GM23248 (cell line): ENCODE results near the gene SC5D.

Source experiments
- EZH2 ChIP-seq: fragments of 200-600 bp; sonication (generic); IDR thresholded peaks from 2 replicates; pipeline ENCODE4 v1.6.1; 2018; ENCODE audit warnings: antibody characterized with exemption, mild to moderate bottlenecking; ENCODE audit not compliant: insufficient read depth, poor library complexity, severe bottlenecking
- EZH2phosphoT487 ChIP-seq: fragments of 200-600 bp; sonication (generic); IDR thresholded peaks from 2 replicates; pipeline ENCODE4 v1.6.1; 2018; ENCODE audit warnings: antibody characterized with exemption, moderate library complexity, mild to moderate bottlenecking, low read depth; ENCODE audit not compliant: insufficient read depth

GRCh38 chr11:121291896-121292494, 576 bp upstream of the SC5D start:
- TF ChIP-seq EZH2phosphoT487 (no peak), EZH2 (no peak)
